ENCODE measurements around the gene SERBP1. TPM values are rescaled to one million over a fixed set of nuclear protein-coding genes. Genes with fewer than 3 reads are reported as not detected.
A peak's percentile ranks its signal among the peaks of the same experiment; 100 is the strongest.
"Not testable (repeated sequence)": the region's sequence is repeated elsewhere in the genome, so short reads cannot be mapped to it uniquely, and the experiment has no call there.

Gene SERBP1
- total and polyA plus RNA-seq, 7 donors, result 112 to 236 (median 201) TPM

- no peaks in the 10 kb centered on the region for H3K27me3 ChIP-seq
- intact Hi-C loops (cut with DNase I), result no loop called here
- H3K36me3 ChIP-seq, result peaks cover 19 to 94% (median 41%) of the 10 kb centered on the region in 4 donors
- TF ChIP-seq EP300 (IDR thresholded peaks at IDR 0.05), result no peak
- no peak for TF ChIP-seq POLR2A (IDR thresholded peaks at IDR 0.05)
- TF ChIP-seq CTCF (IDR thresholded peaks at IDR 0.05), result no peak
- TF ChIP-seq POLR2AphosphoS5 (IDR thresholded peaks at IDR 0.05), result no peak
- no peaks in the 10 kb centered on the region for H3K9me3 ChIP-seq
- no peak for DNase-seq
- 90 to 94% methylated on average over 13 of the region's 13 CpGs for WGBS, 2 donors
- no peak overlapping the region for H3K4me3 ChIP-seq
- no peaks in the 10 kb centered on the region for H3K4me1 ChIP-seq
- H3K27ac ChIP-seq, result no peak overlapping the region
These were observed 15.2 kb downstream of the SERBP1 start for GRCh38 chr1:67415041-67415440.

GRCh38 chr1:67414574-67414973, 15.6 kb downstream of the SERBP1 start:
- Histone ChIP-seq H3K36me3 (peaks cover 19 to 95% (median 45%) of the 10 kb centered on the region in 4 donors), H3K4me3 (no peak overlapping the region), H3K27me3 (no peaks in the 10 kb centered on the region), H3K27ac (no peak overlapping the region), H3K9me3 (no peaks in the 10 kb centered on the region), H3K4me1 (no peaks in the 10 kb centered on the region)
- WGBS, 2 donors, result 90 to 93% methylated on average over 2 of the region's 2 CpGs
- TF ChIP-seq POLR2A (IDR thresholded peaks at IDR 0.05) (no peak), EP300 (IDR thresholded peaks at IDR 0.05) (no peak), CTCF (IDR thresholded peaks at IDR 0.05) (no peak), POLR2AphosphoS5 (IDR thresholded peaks at IDR 0.05) (no peak)
- no peak for DNase-seq
- intact Hi-C loops (cut with DNase I), result no loop called here

DNA sequence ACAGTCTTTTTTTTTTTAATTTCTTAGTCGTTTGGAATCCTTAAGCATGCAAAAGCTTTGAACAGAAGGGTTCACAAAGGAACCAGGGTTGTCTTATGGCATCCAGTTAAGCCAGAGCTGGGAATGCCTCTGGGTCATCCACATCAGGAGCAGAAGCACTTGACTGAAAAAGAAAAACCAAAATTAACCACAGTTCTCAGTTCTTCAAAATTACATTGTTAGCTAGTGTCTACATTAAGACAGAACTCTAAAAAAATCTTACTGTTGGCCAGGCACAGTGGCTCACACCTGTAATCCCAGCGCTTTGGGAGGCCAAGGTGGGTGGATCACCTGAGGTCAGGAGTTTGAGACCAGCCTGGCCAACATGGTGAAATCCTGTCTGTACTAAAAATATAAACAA, 17.1 kb downstream of the SERBP1 start:
- H3K27me3 ChIP-seq; H3K4me1 ChIP-seq; H3K4me3 ChIP-seq; H3K9me3 ChIP-seq; intact Hi-C loops (cut with DNase I); H3K27ac ChIP-seq; DNase-seq: not testable (repeated sequence)
- 70 to 85% methylated on average over 2 of the region's 2 CpGs for WGBS, 2 donors
- peaks cover 19 to 81% (median 37%) of the 10 kb centered on the region in 4 donors for H3K36me3 ChIP-seq

DNA sequence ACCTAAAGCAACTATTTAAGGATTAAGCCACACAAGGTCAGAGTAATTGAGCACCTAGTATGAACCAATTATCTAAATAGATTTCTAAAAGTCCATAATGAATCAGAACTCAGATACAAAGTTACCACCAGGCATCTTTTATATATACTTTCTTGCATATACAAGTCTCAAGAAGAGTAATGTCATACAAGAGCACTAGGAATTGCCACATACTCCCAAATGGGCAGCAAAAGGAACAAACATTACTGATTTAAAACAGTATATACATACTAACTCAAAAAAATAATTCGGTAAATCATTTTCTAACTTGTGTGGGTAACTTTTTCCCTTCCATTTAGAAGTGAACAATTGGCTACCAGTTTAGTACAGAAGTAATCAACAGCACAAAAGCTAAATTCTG, 22.1 kb downstream of the SERBP1 start:
- intact Hi-C loops (cut with DNase I), result no loop called here
- no peaks in the 10 kb centered on the region for H3K9me3 ChIP-seq
- TF ChIP-seq POLR2A (IDR thresholded peaks at IDR 0.05), result no peak
- no peak for TF ChIP-seq EP300 (IDR thresholded peaks at IDR 0.05)
- TF ChIP-seq CTCF (IDR thresholded peaks at IDR 0.05), result no peak
- TF ChIP-seq POLR2AphosphoS5 (IDR thresholded peaks at IDR 0.05), result no peak
- H3K4me1 ChIP-seq, result peaks cover 0 to 14% (median 0%) of the 10 kb centered on the region in 4 donors
- WGBS, 2 donors, result 87 to 99% methylated on average over 1 of the region's 1 CpG
- DNase-seq, result no peak
- peak overlapping the region in 1 of 4 donors; percentile 7 for H3K27ac ChIP-seq
- peaks cover 0 to 32% (median 14%) of the 10 kb centered on the region in 4 donors for H3K36me3 ChIP-seq
- no peaks in the 10 kb centered on the region for H3K27me3 ChIP-seq
- no peak overlapping the region for H3K4me3 ChIP-seq

- no peak for TF ChIP-seq EP300 (IDR thresholded peaks at IDR 0.05)
- intact Hi-C loops (cut with DNase I), result no loop called here
- H3K4me1 ChIP-seq, result peaks cover 0 to 14% (median 0%) of the 10 kb centered on the region in 4 donors
- WGBS, 2 donors, result 80 to 83% methylated on average over 5 of the region's 5 CpGs
- no peak for DNase-seq
- no peak overlapping the region for H3K4me3 ChIP-seq
- no peaks in the 10 kb centered on the region for H3K27me3 ChIP-seq
- H3K27ac ChIP-seq, result peak overlapping the region in 1 of 4 donors; percentile 17
- no peaks in the 10 kb centered on the region for H3K9me3 ChIP-seq
- H3K36me3 ChIP-seq, result peaks cover 0 to 28% (median 12%) of the 10 kb centered on the region in 4 donors
These were observed 22.7 kb downstream of the SERBP1 start for GRCh38 chr1:67407498-67407897.
